HG02571 (cell line): ENCODE measurements around the gene TARBP1.

Experiments
- ATAC-seq: cut with Tn5 transposase; IDR thresholded peaks from one replicate; pipeline ENCODE4 v1.9.1; 2021; ENCODE audit warnings: mild to moderate bottlenecking, moderate library complexity; ENCODE audit not compliant: unreplicated experiment

Gene TARBP1

DNA sequence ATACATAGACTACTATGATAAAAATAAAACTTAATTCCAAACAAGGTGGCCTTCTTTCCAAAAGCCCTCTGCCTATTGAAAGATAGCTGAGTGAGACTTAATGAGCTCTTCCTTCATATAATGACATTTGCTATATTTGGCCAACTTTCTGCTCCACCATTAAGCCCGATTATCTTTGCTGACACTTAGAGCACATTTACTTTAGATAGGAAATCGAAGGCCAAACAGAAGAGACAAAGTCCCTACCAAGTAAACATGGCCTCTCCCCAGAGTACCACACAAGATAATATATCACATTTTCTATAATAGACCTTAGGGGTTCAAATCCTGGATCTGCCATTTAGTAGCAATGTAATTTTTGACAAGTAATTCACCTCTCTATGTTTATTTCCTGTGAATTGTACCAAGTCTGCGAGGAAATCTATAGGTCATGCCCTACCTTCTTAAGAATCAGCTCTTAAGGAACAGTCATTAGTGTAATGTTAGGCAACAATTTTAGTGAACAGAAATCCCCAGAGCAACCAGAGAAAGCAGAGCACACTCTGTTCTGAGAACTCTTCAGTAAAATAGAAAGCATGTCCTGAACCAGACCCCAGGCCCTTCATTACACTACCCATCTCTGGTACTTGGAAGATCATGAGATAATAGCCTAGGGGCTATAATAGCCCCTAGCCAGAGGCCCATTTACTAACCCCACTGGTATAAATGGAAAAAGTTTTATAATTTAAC is 123.0 kb downstream of the TARBP1 start:
- no peak for ATAC-seq

DNA sequence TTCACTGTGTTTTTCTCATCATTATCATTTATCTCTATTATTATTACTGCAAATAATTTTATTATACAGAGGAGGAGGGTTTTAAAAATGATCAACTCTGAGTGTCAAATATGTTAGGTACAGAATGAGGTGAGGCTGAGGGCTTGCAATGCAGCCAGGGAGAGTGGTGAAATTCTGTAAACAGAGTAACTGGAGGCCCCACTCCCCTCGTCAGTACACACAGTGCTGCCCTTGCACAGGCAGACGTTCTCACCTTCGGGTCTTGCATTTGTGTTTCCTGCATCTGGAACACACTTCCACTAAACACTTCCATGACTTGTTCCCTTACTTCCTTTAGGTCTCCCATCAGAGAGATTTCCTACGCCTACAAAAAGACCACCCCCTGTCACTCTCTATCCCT is 130.0 kb downstream of the TARBP1 start:
- ATAC-seq = no peak

DNA sequence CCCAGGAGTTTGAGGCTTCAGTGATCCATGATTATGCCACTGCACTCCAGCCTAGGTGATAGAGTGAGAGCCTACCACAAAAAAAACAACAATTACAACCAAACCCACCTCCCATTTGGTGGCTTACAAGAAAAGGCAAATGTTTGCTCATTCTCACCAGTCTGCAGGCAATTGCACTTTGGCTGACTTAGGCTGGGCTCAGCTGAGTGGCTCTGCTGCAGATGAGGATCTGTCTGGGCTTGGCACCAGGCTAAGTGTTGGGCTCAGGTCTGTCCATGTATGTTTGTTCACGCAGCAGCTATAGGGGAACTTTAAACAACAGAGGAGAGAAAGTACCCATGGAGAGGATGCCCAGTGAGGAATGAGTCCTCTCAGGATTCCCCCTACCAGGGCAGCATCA is 133.7 kb downstream of the TARBP1 start:
- no peak for ATAC-seq

DNA sequence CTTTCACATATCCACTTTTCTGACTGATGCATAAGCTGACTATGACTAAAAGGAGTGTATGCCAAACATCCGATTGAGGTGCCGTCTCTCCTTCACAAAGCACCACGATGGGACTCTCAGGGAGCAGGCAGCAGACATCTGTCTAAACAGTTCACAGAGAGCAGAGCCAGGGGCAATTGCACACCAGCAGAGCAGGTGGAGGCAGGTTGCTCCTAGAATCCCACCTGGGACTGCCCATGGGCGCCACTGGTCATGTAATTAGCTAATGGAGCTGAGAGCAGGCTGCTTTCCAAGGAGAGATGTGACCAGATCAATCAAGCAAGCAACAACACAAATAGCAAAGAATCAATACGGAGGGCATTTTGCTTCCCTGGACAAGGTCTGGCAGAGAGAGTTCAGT is 136.2 kb downstream of the TARBP1 start:
- ATAC-seq = no peak
